ENCODE data around the gene TRMT1.

DNA sequence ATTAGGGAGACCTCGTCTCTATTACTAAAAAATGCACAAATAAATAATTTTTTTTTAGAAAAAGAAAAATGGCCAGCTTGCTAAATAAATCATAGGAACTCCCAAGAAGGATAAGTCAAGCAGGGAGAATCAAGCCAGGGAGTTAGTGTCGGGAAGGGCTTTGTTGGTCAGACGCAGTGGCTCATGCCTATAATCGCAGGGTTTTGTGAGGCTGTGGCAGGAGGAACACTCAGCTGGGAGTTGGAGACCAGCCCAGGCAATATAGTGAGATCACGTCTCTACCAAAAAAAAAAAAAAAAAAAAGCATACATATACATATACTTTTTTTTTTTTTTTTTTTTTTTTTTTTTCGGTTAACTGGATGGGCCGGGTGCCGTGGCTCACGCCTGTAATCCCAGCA is 10.5 kb upstream of the TRMT1 start:
- TF ChIP-seq SUZ12 (IDR thresholded peaks at IDR 0.05; ENCODE audit: extremely low read depth, insufficient read depth, insufficient read length) (no peak), YY1 (IDR thresholded peaks at IDR 0.05; ENCODE audit: insufficient read depth, insufficient read length) (no peak), ZNF274 (IDR thresholded peaks at IDR 0.05; ENCODE audit: low read depth, low read length) (no peak)
